ENCODE results near the gene EID3.

The EID3 gene

GRCh38 chr12:104299842-104300481 is 3.6 kb upstream of the EID3 start:
- no peak overlapping the region for H3K4me3 ChIP-seq (ENCODE audit: low read depth, low read length)
- peaks cover 67% of the 10 kb centered on the region for H3K4me1 ChIP-seq (ENCODE audit: control insufficient read depth, insufficient read depth, low read length, unreplicated experiment)
- no peak overlapping the region for H2AFZ ChIP-seq (ENCODE audit: low read length, unreplicated experiment)
- peak overlapping the region; percentile 41 for H3K27ac ChIP-seq (ENCODE audit: low read depth, low read length)
- H3K27me3 ChIP-seq (ENCODE audit: insufficient read depth, low read length), result no peaks in the 10 kb centered on the region
- H3K36me3 ChIP-seq (ENCODE audit: insufficient read depth, low read length), result peaks cover 32% of the 10 kb centered on the region
- H3K79me2 ChIP-seq (ENCODE audit: control insufficient read depth, insufficient read depth, low read length, unreplicated experiment), result peaks cover 90% of the 10 kb centered on the region

DNA sequence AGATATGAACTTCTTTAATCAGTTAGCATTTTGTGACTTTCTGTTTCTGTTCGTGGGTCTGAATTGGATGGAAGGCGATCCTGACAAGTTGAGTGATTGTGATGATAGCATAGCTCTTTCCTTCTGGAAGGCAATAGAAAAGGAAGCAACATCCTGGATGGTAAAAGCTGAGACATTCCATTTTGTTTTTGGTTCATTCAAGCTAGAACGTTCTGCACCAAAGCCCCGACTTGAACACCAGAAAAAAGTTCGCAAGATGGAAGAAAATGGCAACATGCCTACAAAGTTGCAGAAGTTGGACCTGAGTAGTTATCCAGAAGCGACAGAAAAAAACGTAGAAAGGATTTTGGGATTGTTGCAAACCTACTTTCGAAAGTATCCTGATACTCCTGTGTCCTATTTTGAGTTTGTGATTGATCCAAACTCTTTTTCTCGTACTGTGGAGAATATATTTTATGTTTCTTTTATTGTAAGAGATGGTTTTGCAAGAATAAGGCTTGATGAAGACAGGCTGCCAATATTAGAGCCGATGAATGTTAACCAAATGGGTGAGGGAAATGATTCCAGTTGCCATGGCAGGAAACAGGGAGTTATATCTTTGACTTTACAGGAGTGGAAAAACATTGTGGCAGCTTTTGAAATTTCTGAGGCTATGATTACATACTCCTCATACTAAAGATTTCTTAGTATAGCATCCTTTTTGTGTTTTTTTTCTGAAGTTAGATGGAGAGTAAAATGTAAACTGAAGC is 896 bp downstream of the EID3 start:
- Histone ChIP-seq H3K27me3 (ENCODE audit: insufficient read depth, low read length) (no peaks in the 10 kb centered on the region), H3K4me1 (ENCODE audit: control insufficient read depth, insufficient read depth, low read length, unreplicated experiment) (peaks cover 65% of the 10 kb centered on the region), H2AFZ (ENCODE audit: low read length, unreplicated experiment) (no peak overlapping the region), H3K79me2 (ENCODE audit: control insufficient read depth, insufficient read depth, low read length, unreplicated experiment) (peaks cover 92% of the 10 kb centered on the region), H3K36me3 (ENCODE audit: insufficient read depth, low read length) (peaks cover 20% of the 10 kb centered on the region), H3K27ac (ENCODE audit: low read depth, low read length) (peak overlapping the region; percentile 72), H3K4me3 (ENCODE audit: low read depth, low read length) (peak overlapping the region; percentile 80)

- no peak overlapping the region for H2AFZ ChIP-seq (ENCODE audit: low read length, unreplicated experiment)
- H3K4me3 ChIP-seq (ENCODE audit: low read depth, low read length), result peak overlapping the region; percentile 80
- peak overlapping the region; percentile 72; the same call in 1 of the 2 replicates for H3K27ac ChIP-seq (ENCODE audit: low read depth, low read length)
- no peaks in the 10 kb centered on the region for H3K27me3 ChIP-seq (ENCODE audit: insufficient read depth, low read length)
- H3K36me3 ChIP-seq (ENCODE audit: insufficient read depth, low read length), result peaks cover 24% of the 10 kb centered on the region
- peaks cover 57% of the 10 kb centered on the region for H3K4me1 ChIP-seq (ENCODE audit: control insufficient read depth, insufficient read depth, low read length, unreplicated experiment)
- peaks cover 92% of the 10 kb centered on the region for H3K79me2 ChIP-seq (ENCODE audit: control insufficient read depth, insufficient read depth, low read length, unreplicated experiment)
These were observed 1.8 kb downstream of the EID3 start for GRCh38 chr12:104305349-104305748.

DNA sequence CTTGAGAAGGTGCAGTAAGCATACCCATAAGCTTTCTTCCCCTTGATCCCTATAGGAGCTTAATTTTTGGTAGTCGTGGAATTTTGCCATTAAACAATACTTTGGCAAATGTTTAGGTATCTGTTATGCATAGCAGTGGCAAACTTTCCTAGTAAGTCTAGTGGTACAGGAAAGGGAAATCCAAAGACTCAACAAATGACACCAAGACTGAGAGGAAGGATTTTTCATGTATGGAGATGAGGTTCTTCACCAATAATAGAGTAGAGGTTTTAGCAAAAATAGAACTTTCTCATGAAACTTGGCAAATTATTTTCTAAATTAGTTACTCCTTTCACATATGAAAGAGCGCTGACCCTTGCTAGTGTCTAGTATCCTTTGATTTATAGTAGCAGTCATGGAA is 2.8 kb downstream of the EID3 start:
- Histone ChIP-seq H3K4me3 (ENCODE audit: low read depth, low read length) (0 out of 2 replicates have a peak overlapping the region, but pooled peaks have one; percentile 80), H3K36me3 (ENCODE audit: insufficient read depth, low read length) (peaks cover 30% of the 10 kb centered on the region), H3K79me2 (ENCODE audit: control insufficient read depth, insufficient read depth, low read length, unreplicated experiment) (peaks cover 92% of the 10 kb centered on the region), H3K27me3 (ENCODE audit: insufficient read depth, low read length) (no peaks in the 10 kb centered on the region), H2AFZ (ENCODE audit: low read length, unreplicated experiment) (no peak overlapping the region), H3K27ac (ENCODE audit: low read depth, low read length) (peak overlapping the region; percentile 16; the same call in 1 of the 2 replicates), H3K4me1 (ENCODE audit: control insufficient read depth, insufficient read depth, low read length, unreplicated experiment) (peaks cover 56% of the 10 kb centered on the region)

GRCh38 chr12:104306943-104307654 is 3.6 kb downstream of the EID3 start:
- H3K4me1 ChIP-seq (ENCODE audit: control insufficient read depth, insufficient read depth, low read length, unreplicated experiment), result peaks cover 49% of the 10 kb centered on the region
- H2AFZ ChIP-seq (ENCODE audit: low read length, unreplicated experiment), result no peak overlapping the region
- H3K36me3 ChIP-seq (ENCODE audit: insufficient read depth, low read length), result peaks cover 33% of the 10 kb centered on the region
- H3K27ac ChIP-seq (ENCODE audit: low read depth, low read length), result peak overlapping the region; percentile 16; the same call in 1 of the 2 replicates
- H3K27me3 ChIP-seq (ENCODE audit: insufficient read depth, low read length), result no peaks in the 10 kb centered on the region
- no peak overlapping the region for H3K4me3 ChIP-seq (ENCODE audit: low read depth, low read length)
- peaks cover 89% of the 10 kb centered on the region for H3K79me2 ChIP-seq (ENCODE audit: control insufficient read depth, insufficient read depth, low read length, unreplicated experiment)

GRCh38 chr12:104307655-104308000 is 4.1 kb downstream of the EID3 start:
- Histone ChIP-seq H3K27me3 (ENCODE audit: insufficient read depth, low read length) (no peaks in the 10 kb centered on the region), H3K4me1 (ENCODE audit: control insufficient read depth, insufficient read depth, low read length, unreplicated experiment) (peaks cover 50% of the 10 kb centered on the region), H3K4me3 (ENCODE audit: low read depth, low read length) (no peak overlapping the region), H3K27ac (ENCODE audit: low read depth, low read length) (peak overlapping the region; percentile 10; the same call in 1 of the 2 replicates), H2AFZ (ENCODE audit: low read length, unreplicated experiment) (no peak overlapping the region), H3K79me2 (ENCODE audit: control insufficient read depth, insufficient read depth, low read length, unreplicated experiment) (peaks cover 91% of the 10 kb centered on the region), H3K36me3 (ENCODE audit: insufficient read depth, low read length) (peaks cover 38% of the 10 kb centered on the region)

GRCh38 chr12:104309446-104309993 is 6.0 kb downstream of the EID3 start:
- H3K27me3 ChIP-seq (ENCODE audit: insufficient read depth, low read length), result no peaks in the 10 kb centered on the region
- peaks cover 92% of the 10 kb centered on the region for H3K79me2 ChIP-seq (ENCODE audit: control insufficient read depth, insufficient read depth, low read length, unreplicated experiment)
- H2AFZ ChIP-seq (ENCODE audit: low read length, unreplicated experiment), result no peak overlapping the region
- H3K4me1 ChIP-seq (ENCODE audit: control insufficient read depth, insufficient read depth, low read length, unreplicated experiment), result peaks cover 55% of the 10 kb centered on the region
- H3K27ac ChIP-seq (ENCODE audit: low read depth, low read length), result 0 out of 2 replicates have a peak overlapping the region, but pooled peaks have one; percentile 4
- H3K36me3 ChIP-seq (ENCODE audit: insufficient read depth, low read length), result peaks cover 52% of the 10 kb centered on the region
- no peak overlapping the region for H3K4me3 ChIP-seq (ENCODE audit: low read depth, low read length)

DNA sequence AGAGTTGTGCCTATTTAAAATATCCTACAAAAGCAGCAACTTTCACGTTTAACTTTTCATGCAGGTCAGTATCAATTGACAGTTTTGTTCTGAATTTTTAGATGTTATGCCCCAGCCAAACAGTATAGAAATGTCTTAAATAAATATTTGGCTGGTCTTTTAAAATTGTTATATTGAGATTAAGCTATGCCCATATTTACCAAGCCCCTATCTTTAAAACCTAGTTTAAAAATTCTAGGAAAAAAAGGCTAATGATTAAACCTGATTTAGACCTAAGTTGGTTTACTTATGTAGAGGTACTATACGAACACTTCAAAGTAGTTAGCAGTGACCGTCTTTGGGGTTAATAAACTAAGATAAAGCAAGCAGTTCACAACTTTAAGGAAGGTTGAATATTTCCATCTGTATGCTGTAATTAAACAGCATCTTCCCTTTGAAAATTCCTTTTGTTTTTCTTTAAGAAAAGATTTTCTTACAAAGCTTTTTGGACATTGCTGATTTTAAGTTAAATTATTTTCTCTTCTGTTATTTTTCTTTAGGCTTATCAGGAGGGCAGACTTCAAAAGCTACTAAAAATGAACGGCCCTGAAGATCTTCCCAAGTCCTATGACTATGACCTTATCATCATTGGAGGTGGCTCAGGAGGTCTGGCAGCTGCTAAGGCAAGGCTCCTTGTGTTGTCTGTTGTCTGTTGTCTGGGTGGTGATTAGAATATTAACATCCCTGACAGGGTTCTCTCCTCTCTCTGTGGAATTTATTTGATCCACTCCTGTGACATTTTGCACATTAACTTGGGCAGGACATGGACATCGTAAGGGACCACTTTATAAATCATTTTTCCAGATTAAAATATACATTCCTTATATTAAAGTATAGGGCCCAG is 7.5 kb downstream of the EID3 start:
- Histone ChIP-seq H3K27me3 (ENCODE audit: insufficient read depth, low read length) (no peaks in the 10 kb centered on the region), H2AFZ (ENCODE audit: low read length, unreplicated experiment) (no peak overlapping the region), H3K4me1 (ENCODE audit: control insufficient read depth, insufficient read depth, low read length, unreplicated experiment) (peaks cover 45% of the 10 kb centered on the region), H3K79me2 (ENCODE audit: control insufficient read depth, insufficient read depth, low read length, unreplicated experiment) (peaks cover 84% of the 10 kb centered on the region), H3K36me3 (ENCODE audit: insufficient read depth, low read length) (peaks cover 49% of the 10 kb centered on the region), H3K4me3 (ENCODE audit: low read depth, low read length) (no peak overlapping the region), H3K27ac (ENCODE audit: low read depth, low read length) (no peak overlapping the region; the same call in 1 of the 2 replicates)

DNA sequence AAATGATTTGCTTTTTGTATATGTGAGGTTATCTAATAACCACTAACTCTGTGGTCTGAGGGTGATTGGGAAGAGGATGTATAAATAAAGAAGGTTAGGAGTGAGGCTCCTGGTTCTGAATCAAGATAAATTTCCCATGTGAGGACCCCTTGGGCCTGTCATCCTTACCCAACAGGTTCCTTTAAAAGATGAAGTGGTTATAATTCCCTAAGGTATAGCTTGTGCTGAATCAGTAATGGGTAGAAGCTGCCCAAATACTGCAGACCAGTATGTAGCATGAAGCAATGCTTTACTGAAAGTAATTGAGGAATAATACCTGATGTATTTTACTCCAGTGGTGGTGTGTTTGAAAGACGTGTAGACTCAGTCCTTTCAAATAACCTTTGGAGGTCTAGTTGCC is 8.7 kb downstream of the EID3 start:
- peaks cover 33% of the 10 kb centered on the region for H3K4me1 ChIP-seq (ENCODE audit: control insufficient read depth, insufficient read depth, low read length, unreplicated experiment)
- H3K27ac ChIP-seq (ENCODE audit: low read depth, low read length), result 0 out of 2 replicates have a peak overlapping the region, but pooled peaks have one; percentile 2
- H3K27me3 ChIP-seq (ENCODE audit: insufficient read depth, low read length), result no peaks in the 10 kb centered on the region
- no peak overlapping the region for H2AFZ ChIP-seq (ENCODE audit: low read length, unreplicated experiment)
- peaks cover 55% of the 10 kb centered on the region for H3K36me3 ChIP-seq (ENCODE audit: insufficient read depth, low read length)
- H3K79me2 ChIP-seq (ENCODE audit: control insufficient read depth, insufficient read depth, low read length, unreplicated experiment), result peaks cover 80% of the 10 kb centered on the region
- no peak overlapping the region for H3K4me3 ChIP-seq (ENCODE audit: low read depth, low read length)
